H1 (cell line): ENCODE measurements around the gene ZIC5. TPM values are rescaled to one million over a fixed set of nuclear protein-coding genes. Genes with fewer than 3 reads are reported as not detected.

Experiments
- CTCF ChIA-PET: fragments of 300-600 bp; sonication (Branson Sonifier 250); formaldehyde crosslinking; loops from one replicate; lab custom pipeline; 2021; ENCODE audit not compliant: partially characterized antibody; lab: Charles Lee
- POLR2A ChIA-PET: fragments of 300-600 bp; sonication (Branson Sonifier 250); formaldehyde crosslinking; loops from one replicate; lab custom pipeline; 2021; ENCODE audit warnings: inconsistent platforms; ENCODE audit not compliant: partially characterized antibody; lab: Charles Lee
- DNase-seq, 2 experiments: peaks; one replicate each; pipeline versions ENCODE4 v3.0.0 to v3.0.0-alpha.2; 2010 to 2022; ENCODE audit warnings: low spot score in 2 of 2, low read depth in 1 of 2, mixed read lengths in 1 of 2
- FAIRE-seq: peaks from 2 replicates; lab custom pipeline; 2011; peaks lifted over from hg19 to GRCh38; lab: Jason Lieb, UNC
- H2AFZ ChIP-seq: 2 replicates; pipeline ENCODE4 v1.8.1; 2012; ENCODE audit warnings: low read length, inconsistent platforms
- H2AK5ac ChIP-seq: 2 replicates; pipeline ENCODE4 v1.6.1; 2013; ENCODE audit warnings: low read depth, low read length
- H2BK120ac ChIP-seq: replicated peaks from 2 replicates; pipeline ENCODE3; 2013; ENCODE audit warnings: low read depth, low read length, inconsistent platforms
- H2BK12ac ChIP-seq: 2 replicates; pipeline ENCODE4 v1.6.1; 2013; ENCODE audit warnings: low read depth, low read length
- H2BK15ac ChIP-seq: 2 replicates; pipeline ENCODE4 v1.6.1; 2013; ENCODE audit warnings: low read length
- H2BK20ac ChIP-seq: 2 replicates; pipeline ENCODE4 v1.6.1; 2013; ENCODE audit warnings: low read length
- H2BK5ac ChIP-seq: 2 replicates; pipeline ENCODE4 v1.6.1; 2013; ENCODE audit warnings: low read depth, low read length
- H3K14ac ChIP-seq: 2 replicates; pipeline ENCODE4 v1.6.1; 2013; ENCODE audit warnings: inconsistent platforms; ENCODE audit not compliant: insufficient read length
- H3K18ac ChIP-seq: 2 replicates; pipeline ENCODE4 v1.6.1; 2013; ENCODE audit warnings: low read length; ENCODE audit errors: extremely low read depth
- H3K23ac ChIP-seq: 2 replicates; pipeline ENCODE4 v1.6.1; 2013; ENCODE audit warnings: inconsistent platforms; ENCODE audit not compliant: insufficient read length
- H3K23me2 ChIP-seq: 2 replicates; pipeline ENCODE4 v1.6.1; 2013; ENCODE audit warnings: low read depth, low read length
- H3K27ac ChIP-seq: 2 replicates; pipeline ENCODE4 v1.6.1; 2011; ENCODE audit warnings: low read depth, low read length, inconsistent platforms
- H3K27me3 ChIP-seq, 4 experiments: replicated peaks in 1 of 4; 1 replicate in 1 of 4; 2 replicates in 3 of 4; pipeline versions ENCODE4 v1.6.1 to v1.8.1; 2011 to 2013; ENCODE audit warnings: low read length in 3 of 4, mild to moderate bottlenecking in 3 of 4, inconsistent platforms in 2 of 4, mixed read lengths in 2 of 4, moderate library complexity in 1 of 4; ENCODE audit not compliant: control insufficient read depth in 3 of 4, insufficient read depth in 3 of 4; ENCODE audit errors: extremely low read depth in 1 of 4
- H3K36me3 ChIP-seq, 4 experiments: 2 replicates each; pipeline versions ENCODE4 v1.6.1 to v1.8.1; 2011 to 2013; ENCODE audit warnings: mild to moderate bottlenecking in 4 of 4, low read length in 3 of 4, moderate library complexity in 2 of 4, control low read depth in 1 of 4, inconsistent platforms in 1 of 4; ENCODE audit not compliant: insufficient read depth in 4 of 4, control insufficient read depth in 2 of 4
- H3K4ac ChIP-seq: replicated peaks from 2 replicates; pipeline ENCODE3; 2013; ENCODE audit warnings: low read length, low read depth, mixed read lengths, inconsistent platforms; ENCODE audit not compliant: insufficient read length
- H3K4me1 ChIP-seq, 4 experiments: replicated peaks in 1 of 4; 1 replicate in 1 of 4; 2 replicates in 3 of 4; pipeline versions ENCODE4 v1.6.1 to v1.8.1; 2011 to 2013; ENCODE audit warnings: low read length in 3 of 4, inconsistent platforms in 2 of 4, mixed read lengths in 1 of 4; ENCODE audit not compliant: insufficient read depth in 4 of 4, control insufficient read depth in 3 of 4
- H3K4me2 ChIP-seq, 2 experiments: 2 replicates each; pipeline versions ENCODE4 v1.6.1 to v1.8.1; 2011 to 2013; ENCODE audit warnings: low read depth in 2 of 2, low read length in 2 of 2, control low read depth in 1 of 2, inconsistent platforms in 1 of 2, mild to moderate bottlenecking in 1 of 2; ENCODE audit not compliant: insufficient read depth in 1 of 2
- H3K4me3 ChIP-seq, 4 experiments: fragments of 200-600, 300-600 bp in 1 of 4; sonication (generic), shearing (Covaris generic), sonication (Bioruptor Twin) in 1 of 4; 2 replicates each; pipeline versions ENCODE4 v1.5.1 to v1.8.1; 2011 to 2016; ENCODE audit warnings: low read length in 4 of 4, low read depth in 3 of 4, control low read depth in 2 of 4, inconsistent platforms in 2 of 4, mild to moderate bottlenecking in 2 of 4, mixed read lengths in 1 of 4, moderate library complexity in 1 of 4; ENCODE audit not compliant: insufficient read depth in 2 of 4; ENCODE audit errors: extremely low read depth in 1 of 4
- H3K56ac ChIP-seq: replicated peaks from 2 replicates; pipeline ENCODE3; 2013; ENCODE audit warnings: low read depth, mild to moderate bottlenecking, mixed read lengths, low read length, inconsistent platforms; ENCODE audit not compliant: insufficient read length
- H3K79me1 ChIP-seq: 2 replicates; pipeline ENCODE4 v1.6.1; 2013; ENCODE audit warnings: low read depth, low read length, control low read depth
- H3K79me2 ChIP-seq, 2 experiments: 2 replicates each; pipeline versions ENCODE4 v1.6.1 to v1.8.1; 2012 to 2013; ENCODE audit warnings: low read length in 2 of 2, mild to moderate bottlenecking in 2 of 2, inconsistent platforms in 1 of 2; ENCODE audit not compliant: insufficient read depth in 2 of 2, control insufficient read depth in 1 of 2
- H3K9ac ChIP-seq, 4 experiments: replicated peaks in 1 of 4; 1 replicate in 1 of 4; 2 replicates in 3 of 4; pipeline versions ENCODE4 v1.6.1 to v1.8.1; 2011 to 2013; ENCODE audit warnings: low read depth in 3 of 4, low read length in 3 of 4, control low read depth in 2 of 4, mild to moderate bottlenecking in 2 of 4, moderate library complexity in 2 of 4, inconsistent platforms in 1 of 4; ENCODE audit errors: extremely low read depth in 1 of 4
- H3K9me3 ChIP-seq, 2 experiments: 2 replicates each; pipeline versions ENCODE4 v1.6.1 to v1.8.1; 2012 to 2013; ENCODE audit warnings: mild to moderate bottlenecking in 2 of 2, moderate library complexity in 2 of 2, control low read depth in 1 of 2, inconsistent platforms in 1 of 2, low read depth in 1 of 2, low read length in 1 of 2, mixed read lengths in 1 of 2; ENCODE audit not compliant: insufficient read depth in 2 of 2
- H4K20me1 ChIP-seq, 2 experiments: replicated peaks in 1 of 2; 2 replicates each; pipeline versions ENCODE3 to v1.8.1; 2011 to 2013; ENCODE audit warnings: inconsistent platforms in 2 of 2, low read length in 2 of 2, mild to moderate bottlenecking in 1 of 2; ENCODE audit not compliant: insufficient read depth in 2 of 2, control insufficient read depth in 1 of 2
- H4K5ac ChIP-seq: 2 replicates; pipeline ENCODE4 v1.6.1; 2013; ENCODE audit warnings: low read length, low read depth, mixed read lengths, inconsistent platforms; ENCODE audit not compliant: insufficient read length
- H4K8ac ChIP-seq: 2 replicates; pipeline ENCODE4 v1.8.0; 2013; ENCODE audit warnings: mild to moderate bottlenecking, moderate library complexity, low read length, inconsistent platforms; ENCODE audit not compliant: insufficient read depth; ENCODE audit errors: extremely low read depth
- H4K91ac ChIP-seq: replicated peaks from 2 replicates; pipeline ENCODE3; 2013; ENCODE audit warnings: low read length, mixed read lengths, inconsistent platforms; ENCODE audit not compliant: insufficient read length
- ASH2L ChIP-seq: fragments of 200-600, 300-600 bp; sonication (generic); IDR thresholded peaks from one replicate; pipeline ENCODE4 v1.7.1; 2017; ENCODE audit warnings: low read length
- CREB1 ChIP-seq: IDR thresholded peaks from 2 replicates; pipeline ENCODE4 v1.6.1; 2012; ENCODE audit warnings: inconsistent platforms
- EGR1 ChIP-seq: IDR thresholded peaks from 2 replicates; pipeline ENCODE4 v1.6.1; 2011; ENCODE audit warnings: low read depth, low read length, borderline replicate concordance
- KDM1A ChIP-seq: fragments of 200-600, 300-600 bp; sonication (generic); IDR thresholded peaks from 2 replicates; pipeline ENCODE4 v1.7.1; 2016; ENCODE audit warnings: mild to moderate bottlenecking, low read length, borderline replicate concordance
- POLR2A ChIP-seq, 2 experiments: IDR thresholded peaks; 1 replicate in 1 of 2; 2 replicates in 1 of 2; pipeline ENCODE4 v1.6.1; 2011; ENCODE audit warnings: low read depth in 2 of 2, low read length in 2 of 2, mild to moderate bottlenecking in 2 of 2; ENCODE audit errors: control extremely low read depth in 1 of 2
- RNF2 ChIP-seq: fragments of 200-900, 300-1000 bp; sonication (generic); IDR thresholded peaks from 2 replicates; pipeline ENCODE4 v1.7.1; 2016; ENCODE audit warnings: borderline replicate concordance, low read depth, mild to moderate bottlenecking, antibody characterized with exemption, low read length; ENCODE audit not compliant: poor library complexity, severe bottlenecking; ENCODE audit errors: missing control alignments
- TCF12 ChIP-seq: IDR thresholded peaks from 2 replicates; pipeline ENCODE4 v1.6.1; 2011; ENCODE audit warnings: low read depth, mild to moderate bottlenecking, low read length
- YY1 ChIP-seq: IDR thresholded peaks from 2 replicates; pipeline ENCODE4 v1.6.1; 2011; ENCODE audit warnings: low read depth, mild to moderate bottlenecking, low read length
- WGBS, 2 experiments: shearing (Covaris generic) in 1 of 2; methylation state at CpG; one replicate each; pipeline versions ENCODE4 v1.1.6 to v1.1.7; 2013 to 2015; ENCODE audit warnings: low lambda C conversion rate in 2 of 2, mixed read lengths in 2 of 2, inconsistent platforms in 1 of 2, low coverage in 1 of 2, missing lambda C conversion rate in 1 of 2; ENCODE audit not compliant: insufficient replicate concordance in 2 of 2, insufficient coverage in 1 of 2, insufficient read length in 1 of 2; ENCODE audit errors: extremely low coverage in 1 of 2, missing lambda C conversion rate in 1 of 2; 5-methylcytosine and 5-hydroxymethylcytosine counted together
- polyA plus RNA-seq, 7 experiments: library from polyadenylated mRNA; depleted of rRNA in 3 of 7; stranded (reverse) in 5 of 7; unstranded in 2 of 7; fragments of >200 nt in 5 of 7; fragments of 200-250 nt in 2 of 7; gene quantifications; 1 replicate in 5 of 7; 2 replicates in 1 of 7; 4 replicates in 1 of 7; pipeline versions ENCODE4 v1.2.1 to v1.2.3, GENCODE V29; 2011 to 2013; ENCODE audit warnings: missing spikeins in 2 of 7, mixed read lengths in 2 of 7
- total RNA-seq: library from RNA; stranded (reverse); fragmentation: NEBNext Ultra II Directional; extraction: Animal tissue kit (Norgen Biotek cat#: 25700); gene quantifications from 2 replicates; pipeline ENCODE4 v1.2.1, GENCODE V29; 2021
- TF ChIP-seq, protein P1 (sequence below): IDR thresholded peaks from 2 replicates; pipeline ENCODE4 v1.6.1; 2012; ENCODE audit warnings: inconsistent platforms
- TF ChIP-seq, protein P2 (sequence below): IDR thresholded peaks from 2 replicates; pipeline ENCODE4 v1.6.1; 2012; ENCODE audit warnings: inconsistent platforms

ZIC5 gene
- total and polyA plus RNA-seq, 2 of the 8 experiments (the other 6 are each of a cell fraction or from before 2014, with no cell fraction given): 14.2 to 52.7 TPM

DNA sequence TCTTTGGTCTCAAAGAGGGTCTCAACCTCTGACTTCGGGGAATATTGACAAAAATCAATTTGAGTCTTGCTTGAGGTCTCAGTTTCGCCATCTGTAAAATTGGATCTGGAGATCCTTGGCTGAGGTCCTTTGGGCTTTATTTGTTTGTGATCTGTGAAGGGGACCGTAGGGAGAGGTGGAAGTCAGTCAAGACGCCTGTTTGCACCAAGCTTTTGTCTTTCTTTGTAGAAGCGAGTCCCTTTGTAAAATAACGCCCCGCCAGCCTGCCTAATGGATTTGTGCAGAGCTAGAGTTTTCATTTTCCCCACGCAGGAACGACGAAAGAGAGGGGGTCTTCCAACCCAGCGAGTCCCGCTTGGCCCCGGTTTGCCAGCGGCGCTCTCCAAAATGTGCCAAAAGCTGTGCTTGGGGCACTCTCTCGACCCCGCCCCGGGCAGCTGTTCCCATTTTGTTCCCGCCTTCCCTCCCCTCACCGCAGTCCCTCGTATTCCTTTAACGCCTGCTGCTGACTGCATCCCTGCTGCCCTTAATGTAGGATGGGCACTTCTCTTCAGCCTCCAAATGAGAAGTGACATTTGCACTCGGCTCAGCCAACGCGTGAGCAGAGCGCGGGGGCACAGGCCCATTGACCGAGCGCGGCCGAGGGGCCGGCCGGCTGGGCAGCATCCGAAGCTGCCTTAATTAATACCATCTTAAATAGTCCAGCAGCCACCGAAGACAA, 13.0 kb downstream of the ZIC5 start:
- WGBS, 2 experiments: 1% methylated on average over 35 of the region's 35 CpGs; no CpG with 5 or more reads in 1 of the 2 experiments
- Histone ChIP-seq H2AFZ (no peak overlapping the region), H3K4me2 (peak overlapping the region; percentile 98 to 100), H2BK5ac (peak overlapping the region; percentile 13; the same call in 1 of the 2 replicates), H3K14ac (no peak overlapping the region), H4K20me1 (peaks cover 0 to under 1% of the 10 kb centered on the region in 2 experiments), H3K23ac (no peak overlapping the region), H3K27me3 (peaks cover 12 to 63% (median 48%) of the 10 kb centered on the region in 4 experiments; a peak in 6 of 7 replicates), H3K4me3 (peak overlapping the region; percentile 36 to 69 (median 54)), H4K8ac (no peak overlapping the region), H3K79me2 (no peaks in the 10 kb centered on the region), H2AK5ac (no peak overlapping the region), H3K4ac (peak overlapping the region; percentile 17), H3K27ac (no peak overlapping the region), H3K36me3 (peaks cover 0 to 8% (median 0%) of the 10 kb centered on the region in 4 experiments; a peak in 3 of 8 replicates), H3K9me3 (no peaks in the 10 kb centered on the region), H2BK120ac (peak overlapping the region; percentile 66), H3K23me2 (peaks cover 40% of the 10 kb centered on the region), H2BK20ac (no peak overlapping the region), H3K4me1 (peaks cover 9 to 39% (median 23%) of the 10 kb centered on the region in 4 experiments), H2BK12ac (no peak overlapping the region), H2BK15ac (peak overlapping the region; percentile 40; the same call in 1 of the 2 replicates), H3K56ac (no peak overlapping the region), H4K91ac (peak overlapping the region; percentile 22), H4K5ac (no peak overlapping the region), H3K9ac (no peak overlapping the region; a peak in 1 of 7 replicates), H3K18ac (peak overlapping the region; percentile 48; the same call in 1 of the 2 replicates), H3K79me1 (no peaks in the 10 kb centered on the region)
- ChIA-PET CTCF (interaction anchor here (0.7 to 11.7 kb wide), 21 partner anchors 8 to 302 kb away, joined by 3 to 93 read pairs (median 6); partner anchors contain the start of gene PCCA), POLR2A (interaction anchor here (1.0 to 8.9 kb wide), 15 partner anchors 7 to 303 kb away, joined by 3 to 80 read pairs (median 8); partner anchors contain the start of genes ZIC2 and ZIC5)
- no peak for FAIRE-seq
- DNase-seq: peak in 1 of 2 experiments; percentile 78
- TF ChIP-seq, protein P1, sequence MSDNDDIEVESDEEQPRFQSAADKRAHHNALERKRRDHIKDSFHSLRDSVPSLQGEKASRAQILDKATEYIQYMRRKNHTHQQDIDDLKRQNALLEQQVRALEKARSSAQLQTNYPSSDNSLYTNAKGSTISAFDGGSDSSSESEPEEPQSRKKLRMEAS: peak; percentile 61; the same call in 1 of the 2 replicates
- TF ChIP-seq TCF12: peak; percentile 69; the same call in 1 of the 2 replicates
- peak; percentile 21 for TF ChIP-seq RNF2
- peak; percentile 71 for TF ChIP-seq EGR1
- TF ChIP-seq POLR2A (IDR thresholded peaks at IDR 0.05; ENCODE audit: control extremely low read depth in 1 of 2, low read depth in 2 of 2, low read length in 2 of 2): no peak
- peak; percentile 52 for TF ChIP-seq ASH2L
- 0 out of 2 replicates have a peak, but pooled peaks have one; percentile 8 for TF ChIP-seq KDM1A
- peak; percentile 57; the same call in 1 of the 2 replicates for TF ChIP-seq YY1
- TF ChIP-seq CREB1: no peak
- TF ChIP-seq, protein P2, sequence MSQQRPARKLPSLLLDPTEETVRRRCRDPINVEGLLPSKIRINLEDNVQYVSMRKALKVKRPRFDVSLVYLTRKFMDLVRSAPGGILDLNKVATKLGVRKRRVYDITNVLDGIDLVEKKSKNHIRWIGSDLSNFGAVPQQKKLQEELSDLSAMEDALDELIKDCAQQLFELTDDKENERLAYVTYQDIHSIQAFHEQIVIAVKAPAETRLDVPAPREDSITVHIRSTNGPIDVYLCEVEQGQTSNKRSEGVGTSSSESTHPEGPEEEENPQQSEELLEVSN: peak; percentile 74
